ENCODE results near the gene RSRC1.

DNA sequence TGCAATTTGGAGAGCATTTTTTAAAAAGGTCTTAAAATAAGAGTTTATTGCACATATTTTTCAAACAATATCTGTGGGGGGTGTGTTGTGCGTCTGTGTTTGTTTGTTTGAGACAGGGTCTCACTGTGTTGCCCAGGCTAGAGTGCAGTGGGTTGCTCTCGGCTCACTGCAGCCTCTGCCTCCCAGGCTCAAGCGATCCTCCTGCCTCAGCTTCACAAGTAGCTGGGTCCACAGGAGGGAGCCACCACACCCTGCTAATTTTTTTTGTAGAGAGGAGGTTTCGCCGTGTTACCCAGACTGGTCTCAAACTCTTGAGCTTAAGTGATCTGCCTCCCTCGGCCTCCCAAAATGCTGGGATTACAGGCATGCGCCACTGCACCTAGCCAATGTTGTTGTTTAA, 463.8 kb downstream of the RSRC1 start:
- no peak for TF ChIP-seq POLR2A (IDR thresholded peaks at IDR 0.05; ENCODE audit: low read length)
- no peak for TF ChIP-seq GATA1 (IDR thresholded peaks at IDR 0.05; ENCODE audit: low read depth, low read length)
